ENCODE data around the gene CPS1. TPM values are rescaled to one million over a fixed set of nuclear protein-coding genes. Genes with fewer than 3 reads are reported as not detected.

Gene CPS1
- total RNA-seq, 1 experiment from 2014 or later = 14.2 TPM

GRCh38 chr2:210519594-210519993 is 36.8 kb upstream of the CPS1 start:
- no peak overlapping the region for H3K27ac Mint-ChIP-seq
- no peaks in the 10 kb centered on the region for H3K9me3 ChIP-seq (ENCODE audit: control insufficient read depth, low read depth, low read length)
- H3K4me1 ChIP-seq (ENCODE audit: insufficient read depth, low read length) = no peaks in the 10 kb centered on the region
- no peaks in the 10 kb centered on the region for H3K27me3 ChIP-seq (ENCODE audit: insufficient read depth, low read length)
- no peak overlapping the region for H4K91ac ChIP-seq (ENCODE audit: insufficient read length, low read depth, low read length)
- H3K18ac ChIP-seq (ENCODE audit: insufficient read length, low read depth, low read length) = no peak overlapping the region
- peaks cover 0 to 3% of the 10 kb centered on the region in 2 experiments; a peak in 1 of 5 replicates for H3K9me3 Mint-ChIP-seq
- no peak overlapping the region for H3K27ac ChIP-seq (ENCODE audit: insufficient read length, low read depth, low read length)
- H2BK5ac ChIP-seq (ENCODE audit: insufficient read length, low read length) = no peak overlapping the region
- no peak overlapping the region for H3K14ac ChIP-seq (ENCODE audit: insufficient read depth, low read length)
- H3K79me1 ChIP-seq (ENCODE audit: insufficient read depth, low read depth, low read length, poor library complexity, severe bottlenecking) = no peaks in the 10 kb centered on the region
- H2BK12ac ChIP-seq (ENCODE audit: insufficient read length, low read depth, low read length) = no peak overlapping the region
- no peak overlapping the region for H2AFZ ChIP-seq (ENCODE audit: low read length)
- no peak overlapping the region for H3K23ac ChIP-seq (ENCODE audit: insufficient read length, low read depth, low read length)
- WGBS (ENCODE audit: extremely low coverage, insufficient read length, low lambda C conversion rate) = no CpG with 5 or more reads among the region's 5 CpGs
- no peak overlapping the region for H3T11ph ChIP-seq (ENCODE audit: low read length)
- DNase-seq = no peak
- H4K20me1 ChIP-seq (ENCODE audit: control insufficient read depth, insufficient read depth, insufficient read length) = no peaks in the 10 kb centered on the region
- no peak overlapping the region for H3K4ac ChIP-seq (ENCODE audit: low read depth, low read length)
- no peak overlapping the region for H2BK15ac ChIP-seq (ENCODE audit: low read depth, low read length)
- H3K23me2 ChIP-seq (ENCODE audit: insufficient read length, low read depth, low read length, poor library complexity, severe bottlenecking) = no peaks in the 10 kb centered on the region
- no peaks in the 10 kb centered on the region for H3K79me2 ChIP-seq (ENCODE audit: insufficient read depth, low read length)
- H3K9ac ChIP-seq (ENCODE audit: extremely low read depth, insufficient read length, low read length) = no peak overlapping the region
- no peak overlapping the region for H4K5ac ChIP-seq (ENCODE audit: insufficient read length, low read depth, low read length)
- H2BK120ac ChIP-seq (ENCODE audit: low read depth, low read length, poor library complexity, severe bottlenecking) = no peak overlapping the region
- no peaks in the 10 kb centered on the region for H3K4me1 Mint-ChIP-seq
- H3K4me3 Mint-ChIP-seq = no peak overlapping the region
- H4K8ac ChIP-seq (replicated peaks; ENCODE audit: insufficient read length, low read depth, low read length) = no peak overlapping the region
- TF ChIP-seq CTCF (conservative IDR thresholded peaks at IDR 0.05) = no peak
- no peaks in the 10 kb centered on the region for H3K27me3 Mint-ChIP-seq (ENCODE audit: low read depth)
- H3K36me3 Mint-ChIP-seq (ENCODE audit: insufficient read depth in 1 of 3, low read depth in 3 of 3) = peaks cover 0 to 10% (median 4%) of the 10 kb centered on the region in 3 experiments; a peak in 3 of 7 replicates
- no peak overlapping the region for H2BK20ac ChIP-seq (ENCODE audit: low read depth, low read length, poor library complexity, severe bottlenecking)
- H3K4me2 ChIP-seq (ENCODE audit: insufficient read depth, insufficient read length, low read length) = no peak overlapping the region
- H3K56ac ChIP-seq (ENCODE audit: insufficient read length, low read depth, low read length) = no peak overlapping the region
- H2AK5ac ChIP-seq (ENCODE audit: insufficient read length, low read length) = no peak overlapping the region

Measured in H9 (cell line).